Subcutaneous adipose tissue (tissue), 4 donors: Measurements from ENCODE around the gene GALR2. TPM values are rescaled to one million over a fixed set of nuclear protein-coding genes. Genes with fewer than 3 reads are reported as not detected.

ENCODE experiments used
- total RNA-seq, 4 donors: library from RNA; depleted of rRNA; stranded (reverse); fragments of >200 nt; gene quantifications; one replicate each; pipeline ENCODE4 v1.1.0, GENCODE V29; 2016
- TF ChIP-seq, protein P1 (sequence below): fragments of 450-650 bp; IDR thresholded peaks from one replicate; pipeline ENCODE4 v1.5.1; 2016; ENCODE audit warnings: low read depth, mild to moderate bottlenecking, control low read depth, antibody characterized with exemption, moderate library complexity

Gene GALR2
- total RNA-seq, 4 donors from 2014 or later = not detected

DNA sequence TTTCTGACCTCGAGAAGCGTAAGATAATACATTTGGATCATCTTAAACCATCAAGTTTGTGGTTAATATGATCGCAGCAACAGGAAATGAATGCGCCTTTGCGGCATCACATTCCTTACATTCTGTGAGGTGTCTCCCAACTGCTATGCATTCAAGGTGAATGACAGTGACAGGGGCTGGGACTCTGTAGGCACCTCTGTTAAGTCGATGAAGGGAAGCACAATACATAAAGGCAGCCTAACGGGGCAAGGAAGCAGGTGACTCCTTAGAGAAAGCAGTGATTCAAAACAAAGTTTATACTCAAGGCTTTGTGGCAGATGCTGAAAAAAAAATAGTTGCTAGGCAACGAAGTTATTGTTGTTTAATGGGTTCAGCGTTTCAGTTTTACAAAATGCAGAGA lies 25.9 kb upstream of the GALR2 start:
- TF ChIP-seq, protein P1, sequence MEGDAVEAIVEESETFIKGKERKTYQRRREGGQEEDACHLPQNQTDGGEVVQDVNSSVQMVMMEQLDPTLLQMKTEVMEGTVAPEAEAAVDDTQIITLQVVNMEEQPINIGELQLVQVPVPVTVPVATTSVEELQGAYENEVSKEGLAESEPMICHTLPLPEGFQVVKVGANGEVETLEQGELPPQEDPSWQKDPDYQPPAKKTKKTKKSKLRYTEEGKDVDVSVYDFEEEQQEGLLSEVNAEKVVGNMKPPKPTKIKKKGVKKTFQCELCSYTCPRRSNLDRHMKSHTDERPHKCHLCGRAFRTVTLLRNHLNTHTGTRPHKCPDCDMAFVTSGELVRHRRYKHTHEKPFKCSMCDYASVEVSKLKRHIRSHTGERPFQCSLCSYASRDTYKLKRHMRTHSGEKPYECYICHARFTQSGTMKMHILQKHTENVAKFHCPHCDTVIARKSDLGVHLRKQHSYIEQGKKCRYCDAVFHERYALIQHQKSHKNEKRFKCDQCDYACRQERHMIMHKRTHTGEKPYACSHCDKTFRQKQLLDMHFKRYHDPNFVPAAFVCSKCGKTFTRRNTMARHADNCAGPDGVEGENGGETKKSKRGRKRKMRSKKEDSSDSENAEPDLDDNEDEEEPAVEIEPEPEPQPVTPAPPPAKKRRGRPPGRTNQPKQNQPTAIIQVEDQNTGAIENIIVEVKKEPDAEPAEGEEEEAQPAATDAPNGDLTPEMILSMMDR = no peak

DNA sequence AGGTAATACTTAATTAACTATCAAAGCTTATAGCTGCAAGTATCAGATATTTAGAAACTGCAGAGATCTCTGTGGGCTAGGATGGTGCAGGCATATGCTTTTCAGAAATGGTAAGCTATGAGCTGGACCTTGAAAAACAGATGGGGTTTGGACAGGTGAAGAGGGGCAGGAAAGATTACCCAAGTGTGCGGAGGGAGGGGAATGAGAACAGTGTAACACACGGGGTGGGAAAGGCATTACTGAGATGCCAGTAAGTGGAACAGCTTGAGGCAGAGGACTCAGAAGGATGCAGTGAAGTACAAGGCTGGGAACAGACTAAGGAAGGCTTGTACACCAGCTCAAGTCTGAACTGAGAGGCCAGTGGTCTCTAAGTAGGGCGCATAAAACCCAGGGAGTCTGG lies 25.3 kb upstream of the GALR2 start:
- TF ChIP-seq, protein P1 = no peak

DNA sequence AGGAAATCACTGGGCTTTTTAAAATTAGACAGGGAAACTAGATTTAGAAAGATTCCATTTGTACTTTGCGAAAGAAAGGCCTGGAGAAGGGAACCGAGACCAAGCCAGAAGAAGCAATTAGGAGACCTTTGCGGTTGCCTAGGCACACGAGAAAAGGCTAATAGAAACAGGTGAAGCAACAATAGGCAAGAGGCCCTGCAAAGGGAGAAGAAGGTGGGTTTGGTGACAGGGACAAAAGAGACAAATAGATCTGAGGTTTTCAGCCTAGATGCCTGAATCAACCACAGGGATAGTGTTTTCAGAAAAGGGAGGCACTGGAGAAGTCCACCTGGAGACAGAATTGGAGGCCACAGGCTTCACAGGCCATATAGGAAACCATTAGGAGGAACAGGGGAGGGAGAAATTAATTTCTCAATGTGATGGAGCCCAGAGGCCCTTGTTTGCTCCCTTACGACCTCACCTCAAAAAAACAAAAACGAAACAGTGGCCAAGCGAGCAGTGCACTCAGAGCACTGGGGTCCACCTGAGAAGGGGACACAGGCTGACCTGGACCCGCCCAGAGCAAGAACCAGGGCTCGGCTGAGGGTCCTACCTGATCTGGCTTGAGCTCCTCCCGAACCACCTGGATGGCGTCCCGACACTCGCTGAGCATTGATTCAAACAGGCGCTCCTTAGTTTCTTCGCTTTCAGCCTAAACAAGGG lies 24.6 kb upstream of the GALR2 start:
- TF ChIP-seq, protein P1 = no peak

DNA sequence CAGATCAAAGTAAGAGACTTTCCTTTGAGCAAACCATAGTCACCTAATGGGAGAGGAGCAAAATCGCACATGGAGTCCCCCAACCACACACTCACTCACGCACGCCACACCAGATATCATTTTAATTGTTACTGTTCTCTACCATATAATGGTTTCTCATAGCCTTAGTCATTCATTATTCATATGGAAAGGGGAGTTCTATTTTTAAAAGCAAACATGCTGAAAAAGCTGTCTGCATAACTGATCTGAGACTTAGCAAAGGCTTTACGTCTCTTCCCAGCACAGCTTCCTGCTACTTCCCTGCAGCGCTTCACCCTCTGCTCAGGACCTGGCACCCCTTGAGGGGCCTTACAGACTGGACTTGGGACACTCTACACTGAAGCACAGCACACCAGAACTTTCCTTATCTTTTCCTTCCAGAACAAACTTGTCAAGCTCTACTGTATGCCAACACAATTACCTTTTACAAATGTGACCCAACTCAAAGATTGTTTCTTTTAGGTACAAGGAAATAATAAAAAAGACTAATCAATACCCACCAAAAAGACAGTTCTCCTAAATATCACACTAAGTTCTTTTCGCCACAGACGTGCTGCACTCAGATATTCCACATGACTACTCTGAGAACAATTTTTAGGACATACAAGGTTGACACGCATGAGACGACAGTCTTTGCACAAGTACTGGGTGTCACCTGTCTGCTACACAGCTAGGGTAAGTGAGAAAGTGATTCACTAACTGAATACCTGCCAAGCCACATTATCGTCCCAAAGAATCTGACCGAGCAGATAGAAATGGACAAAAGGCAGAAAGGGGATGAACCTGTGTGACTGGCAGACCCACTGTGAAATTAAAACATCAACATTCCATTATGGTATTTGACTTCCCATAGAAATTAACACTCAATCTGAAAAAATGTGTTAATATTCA lies 23.8 kb upstream of the GALR2 start:
- TF ChIP-seq, protein P1 = no peak

DNA sequence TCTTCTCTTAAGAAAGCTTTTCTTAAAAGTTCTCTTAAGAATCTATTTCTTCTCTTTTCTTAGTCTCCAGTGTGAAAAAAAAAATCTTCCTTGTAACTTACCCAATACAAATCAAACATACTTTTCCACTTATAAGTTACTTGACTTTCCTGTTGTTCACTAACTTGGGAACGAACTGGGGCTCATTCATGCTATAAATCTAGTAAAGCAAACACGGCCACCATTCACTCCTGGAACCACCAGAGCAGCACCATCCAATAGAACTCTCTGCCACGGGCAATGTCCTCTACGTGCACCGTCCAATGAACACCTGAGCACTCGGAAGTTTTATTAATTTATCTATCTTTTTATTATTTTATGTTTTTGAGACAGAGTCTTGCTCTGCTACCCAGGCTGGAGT lies 23.0 kb upstream of the GALR2 start:
- TF ChIP-seq, protein P1 = no peak

DNA sequence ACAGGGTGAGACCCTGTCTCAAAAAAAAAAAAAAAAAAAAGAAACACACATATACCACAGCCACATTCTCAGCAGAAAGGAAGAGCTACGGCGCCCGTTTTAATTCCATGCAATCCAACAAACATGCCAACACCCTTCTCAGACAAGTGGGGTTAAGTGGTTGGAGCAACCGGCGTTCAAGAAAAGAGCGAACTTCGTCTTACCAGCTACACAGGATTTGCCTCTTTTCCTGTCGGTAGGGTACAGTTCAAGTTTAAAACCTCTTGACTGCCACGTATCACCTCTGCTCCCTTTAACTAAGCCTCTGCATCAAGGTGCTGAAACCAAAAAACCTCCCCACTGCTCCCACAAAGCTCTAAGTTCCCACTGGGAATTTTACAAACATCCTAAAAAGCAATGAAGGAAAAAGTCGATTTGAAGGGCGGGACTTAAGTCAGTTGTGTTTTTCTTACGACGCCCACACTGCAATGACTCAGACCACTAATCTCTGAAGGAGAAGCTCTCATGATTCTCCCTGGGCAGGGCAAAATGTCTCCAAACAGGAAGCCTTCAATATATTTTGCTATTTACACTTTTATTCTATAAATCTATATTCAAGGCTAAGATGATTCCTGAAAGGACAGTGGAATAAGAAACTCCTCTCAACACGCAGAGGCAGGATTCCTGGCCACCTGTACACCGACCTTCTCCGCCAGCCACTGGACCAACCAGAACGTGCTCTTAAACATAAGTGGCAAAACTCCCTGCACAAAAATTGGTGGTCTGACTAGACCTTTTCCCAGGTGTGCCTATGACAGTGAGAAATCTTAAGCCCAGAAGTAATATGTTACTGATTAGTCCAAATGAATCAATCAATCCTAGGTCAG lies 21.1 kb upstream of the GALR2 start:
- TF ChIP-seq, protein P1 = no peak

DNA sequence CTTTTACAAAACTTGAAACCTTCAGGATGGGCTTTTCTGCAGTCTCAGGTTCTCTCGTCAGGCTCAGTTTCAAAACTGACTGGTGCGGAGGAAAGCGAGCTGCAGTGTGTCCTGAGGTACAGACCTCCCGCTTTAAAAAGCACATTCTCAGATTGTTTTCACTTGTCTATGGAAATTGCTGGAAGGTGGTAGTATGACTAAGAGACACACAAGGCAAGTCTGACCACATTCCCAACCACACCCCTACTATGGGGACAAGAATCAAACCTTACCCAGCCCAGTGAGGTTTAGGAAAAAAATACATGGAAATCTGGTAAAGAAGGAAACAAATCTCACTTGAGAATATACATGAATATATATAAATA lies 20.5 kb upstream of the GALR2 start:
- TF ChIP-seq, protein P1 = no peak
